ENCODE measurements around the gene ERMARD. TPM values are rescaled to one million over a fixed set of nuclear protein-coding genes. Genes with fewer than 3 reads are reported as not detected.
"Not testable (repeated sequence)": the region's sequence is repeated elsewhere in the genome, so short reads cannot be mapped to it uniquely, and the experiment has no call there.

ERMARD gene
- polyA plus RNA-seq, 3 donors = 37.9 to 43.4 (median 39.4) TPM

- no peak for DNase-seq (ENCODE audit: low read depth in 3 of 3, low spot score in 2 of 3)
Observed at GRCh38 chr6:169729961-169730360, 21.5 kb upstream of the ERMARD start.

- no peak for DNase-seq (ENCODE audit: low read depth in 3 of 3, low spot score in 2 of 3)
Observed at GRCh38 chr6:169738204-169738975, 13.0 kb upstream of the ERMARD start.

- no peak for DNase-seq (ENCODE audit: low read depth in 3 of 3, low spot score in 2 of 3)
Observed at GRCh38 chr6:169738976-169739529, 12.4 kb upstream of the ERMARD start.

- DNase-seq (ENCODE audit: low read depth in 3 of 3, low spot score in 2 of 3) = no peak
Observed at GRCh38 chr6:169741344-169741743, 10.1 kb upstream of the ERMARD start.

- DNase-seq (ENCODE audit: low read depth in 3 of 3, low spot score in 2 of 3) = no peak
Observed at GRCh38 chr6:169745405-169745804, 6.0 kb upstream of the ERMARD start.

GRCh38 chr6:169746556-169746955, 4.9 kb upstream of the ERMARD start:
- no peak for DNase-seq (ENCODE audit: low read depth in 3 of 3, low spot score in 2 of 3)

GRCh38 chr6:169752074-169752623, 727 bp downstream of the ERMARD start:
- DNase-seq (ENCODE audit: low read depth in 3 of 3, low spot score in 2 of 3) = no peak

GRCh38 chr6:169755162-169755561, 3.7 kb downstream of the ERMARD start:
- DNase-seq (ENCODE audit: low read depth in 3 of 3, low spot score in 2 of 3) = no peak

GRCh38 chr6:169763308-169763707, 11.9 kb downstream of the ERMARD start:
- DNase-seq (ENCODE audit: low read depth in 3 of 3, low spot score in 2 of 3) = no peak

GRCh38 chr6:169763881-169764280, 12.5 kb downstream of the ERMARD start:
- no peak for DNase-seq (ENCODE audit: low read depth in 3 of 3, low spot score in 2 of 3)

- not testable (repeated sequence) for DNase-seq (ENCODE audit: low read depth in 3 of 3, low spot score in 2 of 3)
Observed at GRCh38 chr6:169765789-169766188, 14.4 kb downstream of the ERMARD start.

- no peak for DNase-seq (ENCODE audit: low read depth in 3 of 3, low spot score in 2 of 3)
Observed at GRCh38 chr6:169766232-169766631, 14.8 kb downstream of the ERMARD start.

GRCh38 chr6:169766921-169767736, 15.7 kb downstream of the ERMARD start:
- DNase-seq (ENCODE audit: low read depth in 3 of 3, low spot score in 2 of 3) = no peak

- no peak for DNase-seq (ENCODE audit: low read depth in 3 of 3, low spot score in 2 of 3)
Observed at GRCh38 chr6:169774347-169774746, 22.9 kb downstream of the ERMARD start.

- no peak for DNase-seq (ENCODE audit: low read depth in 3 of 3, low spot score in 2 of 3)
Observed at GRCh38 chr6:169775321-169775720, 23.9 kb downstream of the ERMARD start.

- DNase-seq (ENCODE audit: low read depth in 3 of 3, low spot score in 2 of 3) = no peak
Observed at GRCh38 chr6:169776379-169776778, 25.0 kb downstream of the ERMARD start.

- DNase-seq (ENCODE audit: low read depth in 3 of 3, low spot score in 2 of 3) = no peak
Observed at GRCh38 chr6:169777896-169778295, 26.5 kb downstream of the ERMARD start.

- no peak for DNase-seq (ENCODE audit: low read depth in 3 of 3, low spot score in 2 of 3)
Observed at GRCh38 chr6:169778646-169779045, 27.2 kb downstream of the ERMARD start.

GRCh38 chr6:169779092-169779815, 27.8 kb downstream of the ERMARD start:
- DNase-seq (ENCODE audit: low read depth in 3 of 3, low spot score in 2 of 3) = no peak

- no peak for DNase-seq (ENCODE audit: low read depth in 3 of 3, low spot score in 2 of 3)
Observed at GRCh38 chr6:169779896-169780295, 28.5 kb downstream of the ERMARD start.
